B cell (primary cell): ENCODE results near the gene RRP12.

Experiments used
- EZH2 ChIP-seq: IDR thresholded peaks from 2 replicates; pipeline ENCODE4 v1.6.1; 2012; ENCODE audit warnings: borderline replicate concordance, low read depth, mild to moderate bottlenecking, moderate library complexity, low read length; ENCODE audit not compliant: insufficient read depth, poor library complexity, severe bottlenecking
- TF ChIP-seq, protein P1 (sequence below): fragments of 200-600 bp; IDR thresholded peaks from one replicate; pipeline ENCODE4 v1.8.0; 2022; ENCODE audit warnings: antibody characterized with exemption, mild to moderate bottlenecking

DNA sequence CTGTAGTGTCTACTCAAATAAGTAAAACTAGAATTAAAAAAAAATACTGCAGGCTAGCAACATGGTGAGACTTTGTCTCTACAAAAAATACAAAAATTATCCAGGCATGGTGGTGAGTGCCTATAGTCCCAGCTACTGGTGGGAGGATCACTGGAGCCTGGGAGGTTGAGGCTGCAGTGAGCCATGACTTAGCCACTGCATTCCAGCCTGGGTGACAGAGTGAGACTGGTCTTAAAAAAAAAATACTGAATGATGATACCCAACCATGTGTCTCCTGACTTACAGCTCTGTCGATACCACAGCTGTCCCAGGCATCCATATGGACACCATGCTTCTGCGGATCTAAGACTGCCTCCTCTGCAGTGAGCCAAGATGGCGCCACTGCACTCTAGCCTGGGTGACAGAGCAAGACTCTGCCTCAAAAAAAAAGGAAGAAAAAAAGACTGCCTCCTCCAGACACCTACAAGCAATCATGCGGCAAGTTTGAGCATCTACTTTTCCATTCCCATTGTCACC lies 90.0 kb downstream of the RRP12 start:
- TF ChIP-seq, protein P1, sequence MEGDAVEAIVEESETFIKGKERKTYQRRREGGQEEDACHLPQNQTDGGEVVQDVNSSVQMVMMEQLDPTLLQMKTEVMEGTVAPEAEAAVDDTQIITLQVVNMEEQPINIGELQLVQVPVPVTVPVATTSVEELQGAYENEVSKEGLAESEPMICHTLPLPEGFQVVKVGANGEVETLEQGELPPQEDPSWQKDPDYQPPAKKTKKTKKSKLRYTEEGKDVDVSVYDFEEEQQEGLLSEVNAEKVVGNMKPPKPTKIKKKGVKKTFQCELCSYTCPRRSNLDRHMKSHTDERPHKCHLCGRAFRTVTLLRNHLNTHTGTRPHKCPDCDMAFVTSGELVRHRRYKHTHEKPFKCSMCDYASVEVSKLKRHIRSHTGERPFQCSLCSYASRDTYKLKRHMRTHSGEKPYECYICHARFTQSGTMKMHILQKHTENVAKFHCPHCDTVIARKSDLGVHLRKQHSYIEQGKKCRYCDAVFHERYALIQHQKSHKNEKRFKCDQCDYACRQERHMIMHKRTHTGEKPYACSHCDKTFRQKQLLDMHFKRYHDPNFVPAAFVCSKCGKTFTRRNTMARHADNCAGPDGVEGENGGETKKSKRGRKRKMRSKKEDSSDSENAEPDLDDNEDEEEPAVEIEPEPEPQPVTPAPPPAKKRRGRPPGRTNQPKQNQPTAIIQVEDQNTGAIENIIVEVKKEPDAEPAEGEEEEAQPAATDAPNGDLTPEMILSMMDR, result no peak
- no peak for TF ChIP-seq EZH2
